ENCODE results near the gene ADGRB3.
"Not testable (repeated sequence)": the region's sequence is repeated elsewhere in the genome, so short reads cannot be mapped to it uniquely, and the experiment has no call there.

ADGRB3 gene

GRCh38 chr6:68911811-68912210 is 276.7 kb downstream of the ADGRB3 start:
- no peak for DNase-seq
- H3K36me3 ChIP-seq (replicated peaks; ENCODE audit: insufficient read depth, low read length), result no peaks in the 10 kb centered on the region
- H3K4me1 ChIP-seq (ENCODE audit: low read length), result no peaks in the 10 kb centered on the region
- H4K20me1 ChIP-seq (ENCODE audit: insufficient read depth, low read length), result no peaks in the 10 kb centered on the region
- no peak overlapping the region for H3K4me2 ChIP-seq (ENCODE audit: low read depth, low read length)
- H3F3A ChIP-seq (ENCODE audit: insufficient read depth, low read length), result no peaks in the 10 kb centered on the region
- H2AFZ ChIP-seq (ENCODE audit: low read length), result no peak overlapping the region
- H3K27me3 ChIP-seq (replicated peaks; ENCODE audit: insufficient read depth, low read length), result no peaks in the 10 kb centered on the region
- no peaks in the 10 kb centered on the region for H3K9me2 ChIP-seq (replicated peaks; ENCODE audit: insufficient read depth, low read length)
- H3K4me3 ChIP-seq (ENCODE audit: low read length), result no peak overlapping the region
- no peaks in the 10 kb centered on the region for H3K79me2 ChIP-seq (ENCODE audit: low read length)
- no peak overlapping the region for H3K27ac ChIP-seq (ENCODE audit: low read length)
- no peaks in the 10 kb centered on the region for H3K9me3 ChIP-seq (replicated peaks; ENCODE audit: insufficient read depth, low read length)
- no peak overlapping the region for H3K9ac ChIP-seq (ENCODE audit: low read length)
- TF ChIP-seq EZH2phosphoT487 (IDR thresholded peaks at IDR 0.05; ENCODE audit: low read length), result no peak
- no peak for TF ChIP-seq EZH2 (optimal IDR thresholded peaks at IDR 0.05; ENCODE audit: low read depth, low read length)
- TF ChIP-seq, protein P1, sequence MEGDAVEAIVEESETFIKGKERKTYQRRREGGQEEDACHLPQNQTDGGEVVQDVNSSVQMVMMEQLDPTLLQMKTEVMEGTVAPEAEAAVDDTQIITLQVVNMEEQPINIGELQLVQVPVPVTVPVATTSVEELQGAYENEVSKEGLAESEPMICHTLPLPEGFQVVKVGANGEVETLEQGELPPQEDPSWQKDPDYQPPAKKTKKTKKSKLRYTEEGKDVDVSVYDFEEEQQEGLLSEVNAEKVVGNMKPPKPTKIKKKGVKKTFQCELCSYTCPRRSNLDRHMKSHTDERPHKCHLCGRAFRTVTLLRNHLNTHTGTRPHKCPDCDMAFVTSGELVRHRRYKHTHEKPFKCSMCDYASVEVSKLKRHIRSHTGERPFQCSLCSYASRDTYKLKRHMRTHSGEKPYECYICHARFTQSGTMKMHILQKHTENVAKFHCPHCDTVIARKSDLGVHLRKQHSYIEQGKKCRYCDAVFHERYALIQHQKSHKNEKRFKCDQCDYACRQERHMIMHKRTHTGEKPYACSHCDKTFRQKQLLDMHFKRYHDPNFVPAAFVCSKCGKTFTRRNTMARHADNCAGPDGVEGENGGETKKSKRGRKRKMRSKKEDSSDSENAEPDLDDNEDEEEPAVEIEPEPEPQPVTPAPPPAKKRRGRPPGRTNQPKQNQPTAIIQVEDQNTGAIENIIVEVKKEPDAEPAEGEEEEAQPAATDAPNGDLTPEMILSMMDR (IDR thresholded peaks at IDR 0.05; ENCODE audit: low read length), result no peak

DNA sequence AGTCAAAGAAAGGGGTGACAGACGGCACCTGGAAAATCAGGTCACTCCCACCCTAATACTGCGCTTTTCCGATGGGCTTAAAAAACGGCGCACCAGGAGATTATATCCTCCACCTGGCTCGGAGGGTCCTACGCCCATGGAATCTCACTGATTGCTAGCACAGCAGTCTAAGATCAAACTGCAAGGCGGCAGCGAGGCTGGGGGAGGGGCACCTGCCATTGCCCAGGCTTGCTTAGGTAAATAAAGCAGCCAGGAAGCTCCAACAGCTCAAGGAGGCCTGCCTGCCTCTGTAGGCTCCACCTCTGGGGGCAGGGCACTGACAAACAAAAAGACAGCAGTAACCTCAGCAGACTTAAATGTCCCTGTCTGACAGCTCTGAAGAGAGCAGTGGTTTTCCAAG is 277.7 kb downstream of the ADGRB3 start:
- H3K36me3 ChIP-seq (replicated peaks; ENCODE audit: insufficient read depth, low read length); H3K27me3 ChIP-seq (replicated peaks; ENCODE audit: insufficient read depth, low read length); H3K79me2 ChIP-seq (ENCODE audit: low read length); H3F3A ChIP-seq (ENCODE audit: insufficient read depth, low read length); H4K20me1 ChIP-seq (ENCODE audit: insufficient read depth, low read length); H3K4me2 ChIP-seq (ENCODE audit: low read depth, low read length); H2AFZ ChIP-seq (ENCODE audit: low read length); H3K4me1 ChIP-seq (ENCODE audit: low read length); H3K9me3 ChIP-seq (replicated peaks; ENCODE audit: insufficient read depth, low read length); H3K9me2 ChIP-seq (replicated peaks; ENCODE audit: insufficient read depth, low read length); H3K9ac ChIP-seq (ENCODE audit: low read length); H3K27ac ChIP-seq (ENCODE audit: low read length); DNase-seq; H3K4me3 ChIP-seq (ENCODE audit: low read length): not testable (repeated sequence)

GRCh38 chr6:68915586-68915985 is 280.5 kb downstream of the ADGRB3 start:
- H3K9ac ChIP-seq (ENCODE audit: low read length), result no peak overlapping the region
- no peak overlapping the region for H3K4me3 ChIP-seq (ENCODE audit: low read length)
- no peaks in the 10 kb centered on the region for H3F3A ChIP-seq (ENCODE audit: insufficient read depth, low read length)
- H3K9me2 ChIP-seq (replicated peaks; ENCODE audit: insufficient read depth, low read length), result no peaks in the 10 kb centered on the region
- H4K20me1 ChIP-seq (ENCODE audit: insufficient read depth, low read length), result no peaks in the 10 kb centered on the region
- H3K9me3 ChIP-seq (replicated peaks; ENCODE audit: insufficient read depth, low read length), result no peaks in the 10 kb centered on the region
- TF ChIP-seq, protein P1 (IDR thresholded peaks at IDR 0.05; ENCODE audit: low read length), result no peak
- no peak for TF ChIP-seq EZH2 (optimal IDR thresholded peaks at IDR 0.05; ENCODE audit: low read depth, low read length)
- TF ChIP-seq EZH2phosphoT487 (IDR thresholded peaks at IDR 0.05; ENCODE audit: low read length), result no peak
- no peak overlapping the region for H3K27ac ChIP-seq (ENCODE audit: low read length)
- no peaks in the 10 kb centered on the region for H3K4me1 ChIP-seq (ENCODE audit: low read length)
- H3K27me3 ChIP-seq (replicated peaks; ENCODE audit: insufficient read depth, low read length), result no peaks in the 10 kb centered on the region
- no peaks in the 10 kb centered on the region for H3K79me2 ChIP-seq (ENCODE audit: low read length)
- no peaks in the 10 kb centered on the region for H3K36me3 ChIP-seq (replicated peaks; ENCODE audit: insufficient read depth, low read length)
- DNase-seq, result no peak
- H3K4me2 ChIP-seq (ENCODE audit: low read depth, low read length), result no peak overlapping the region
- no peak overlapping the region for H2AFZ ChIP-seq (ENCODE audit: low read length)

DNA sequence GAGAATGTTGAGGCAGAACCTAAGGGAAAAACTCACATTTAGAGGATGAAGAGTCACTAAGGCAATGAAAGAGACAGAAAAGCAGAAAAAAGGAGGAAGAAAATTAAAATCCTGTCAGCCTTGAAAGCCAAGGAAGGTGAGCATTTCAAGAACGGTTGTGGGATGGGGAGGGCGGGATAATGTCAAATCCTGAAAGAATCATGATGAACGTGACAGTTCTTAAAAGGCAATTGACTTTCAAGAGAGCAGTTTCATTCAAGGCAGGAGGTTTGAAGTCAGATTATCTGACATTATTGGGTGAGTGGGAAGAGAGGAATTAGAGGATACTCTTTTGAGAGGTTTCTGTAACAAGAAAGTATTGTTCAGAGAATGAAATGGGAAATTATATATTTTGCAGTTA is 284.5 kb downstream of the ADGRB3 start:
- no peaks in the 10 kb centered on the region for H3K9me3 ChIP-seq (replicated peaks; ENCODE audit: insufficient read depth, low read length)
- H4K20me1 ChIP-seq (ENCODE audit: insufficient read depth, low read length), result no peaks in the 10 kb centered on the region
- no peak overlapping the region for H3K27ac ChIP-seq (ENCODE audit: low read length)
- no peak for TF ChIP-seq EZH2 (optimal IDR thresholded peaks at IDR 0.05; ENCODE audit: low read depth, low read length)
- no peak for TF ChIP-seq EZH2phosphoT487 (IDR thresholded peaks at IDR 0.05; ENCODE audit: low read length)
- TF ChIP-seq, protein P1 (IDR thresholded peaks at IDR 0.05; ENCODE audit: low read length), result no peak
- H3K9ac ChIP-seq (ENCODE audit: low read length), result no peak overlapping the region
- H3K27me3 ChIP-seq (replicated peaks; ENCODE audit: insufficient read depth, low read length), result no peaks in the 10 kb centered on the region
- no peak overlapping the region for H2AFZ ChIP-seq (ENCODE audit: low read length)
- no peaks in the 10 kb centered on the region for H3K4me1 ChIP-seq (ENCODE audit: low read length)
- H3F3A ChIP-seq (ENCODE audit: insufficient read depth, low read length), result no peaks in the 10 kb centered on the region
- no peaks in the 10 kb centered on the region for H3K79me2 ChIP-seq (ENCODE audit: low read length)
- no peak overlapping the region for H3K4me3 ChIP-seq (ENCODE audit: low read length)
- H3K4me2 ChIP-seq (ENCODE audit: low read depth, low read length), result no peak overlapping the region
- H3K36me3 ChIP-seq (replicated peaks; ENCODE audit: insufficient read depth, low read length), result no peaks in the 10 kb centered on the region
- no peaks in the 10 kb centered on the region for H3K9me2 ChIP-seq (replicated peaks; ENCODE audit: insufficient read depth, low read length)
- DNase-seq, result no peak
